ENCODE measurements around the gene HBZ.
A peak's percentile ranks its signal among the peaks of the same experiment; 100 is the strongest.

Gene HBZ

GRCh38 chr16:152141-153128 is at the start of gene HBZ:
Gene HBZ (plus strand): TSS chr16:152644. CDS start chr16:152910, 266 bp downstream.
- Mint-ChIP-seq H3K27me3 (peaks cover 71% of the 10 kb centered on the region), H3K4me3 (no peak within 1 kb of the TSS), H3K27ac (no peak within 1 kb of the TSS), H3K4me1 (peaks cover 13% of the 10 kb centered on the region), H3K9me3 (no peaks in the 10 kb centered on the region)
- ATAC-seq, result peak; percentile 36
- DNase-seq, result no peak

- no peaks in the 10 kb centered on the region for H3K4me1 Mint-ChIP-seq
- DNase-seq (no peak), ATAC-seq (no peak)
- no peak overlapping the region for H3K27ac Mint-ChIP-seq
- H3K27me3 Mint-ChIP-seq, result no peaks in the 10 kb centered on the region
- no peaks in the 10 kb centered on the region for H3K9me3 Mint-ChIP-seq
- no peak overlapping the region for H3K4me3 Mint-ChIP-seq
Observed at GRCh38 chr16:104355-104754, 48.1 kb upstream of the HBZ start.

GRCh38 chr16:104928-105327 is 47.5 kb upstream of the HBZ start:
- ATAC-seq (no peak), DNase-seq (no peak)
- H3K27me3 Mint-ChIP-seq, result no peaks in the 10 kb centered on the region
- H3K27ac Mint-ChIP-seq, result no peak overlapping the region
- no peak overlapping the region for H3K4me3 Mint-ChIP-seq
- no peaks in the 10 kb centered on the region for H3K4me1 Mint-ChIP-seq
- no peaks in the 10 kb centered on the region for H3K9me3 Mint-ChIP-seq

GRCh38 chr16:105521-105920 is 46.9 kb upstream of the HBZ start:
- no peak overlapping the region for H3K4me3 Mint-ChIP-seq
- ATAC-seq (no peak), DNase-seq (no peak)
- H3K9me3 Mint-ChIP-seq, result no peaks in the 10 kb centered on the region
- H3K27ac Mint-ChIP-seq, result no peak overlapping the region
- H3K4me1 Mint-ChIP-seq, result no peaks in the 10 kb centered on the region
- H3K27me3 Mint-ChIP-seq, result no peaks in the 10 kb centered on the region

GRCh38 chr16:106623-107324 is 45.7 kb upstream of the HBZ start:
- DNase-seq (peak; percentile 54 to 56), ATAC-seq (peak; percentile 84)
- no peaks in the 10 kb centered on the region for H3K9me3 Mint-ChIP-seq
- H3K27me3 Mint-ChIP-seq, result no peaks in the 10 kb centered on the region
- no peak overlapping the region for H3K27ac Mint-ChIP-seq
- H3K4me1 Mint-ChIP-seq, result no peaks in the 10 kb centered on the region
- H3K4me3 Mint-ChIP-seq, result no peak overlapping the region

GRCh38 chr16:112153-112840 is 40.1 kb upstream of the HBZ start:
- H3K4me3 Mint-ChIP-seq, result no peak overlapping the region
- no peaks in the 10 kb centered on the region for H3K27me3 Mint-ChIP-seq
- H3K4me1 Mint-ChIP-seq, result peaks cover 10% of the 10 kb centered on the region
- H3K27ac Mint-ChIP-seq, result no peak overlapping the region
- ATAC-seq, result no peak
- no peaks in the 10 kb centered on the region for H3K9me3 Mint-ChIP-seq
- DNase-seq, result no peak

GRCh38 chr16:114327-114726 is 38.1 kb upstream of the HBZ start:
- H3K4me3 Mint-ChIP-seq, result no peak overlapping the region
- no peaks in the 10 kb centered on the region for H3K27me3 Mint-ChIP-seq
- peaks cover 10% of the 10 kb centered on the region for H3K4me1 Mint-ChIP-seq
- H3K9me3 Mint-ChIP-seq, result no peaks in the 10 kb centered on the region
- H3K27ac Mint-ChIP-seq, result no peak overlapping the region
- no peak for DNase-seq
- ATAC-seq, result no peak

GRCh38 chr16:116015-116414 is 36.4 kb upstream of the HBZ start:
- H3K4me1 Mint-ChIP-seq, result peaks cover 10% of the 10 kb centered on the region
- H3K27ac Mint-ChIP-seq, result no peak overlapping the region
- H3K9me3 Mint-ChIP-seq, result no peaks in the 10 kb centered on the region
- no peaks in the 10 kb centered on the region for H3K27me3 Mint-ChIP-seq
- H3K4me3 Mint-ChIP-seq, result no peak overlapping the region
- DNase-seq, result no peak
- no peak for ATAC-seq

- H3K4me3 Mint-ChIP-seq, result no peak overlapping the region
- H3K27ac Mint-ChIP-seq, result no peak overlapping the region
- H3K4me1 Mint-ChIP-seq, result peaks cover 10% of the 10 kb centered on the region
- H3K9me3 Mint-ChIP-seq, result no peaks in the 10 kb centered on the region
- DNase-seq (peak; percentile 58 to 64), ATAC-seq (peak; percentile 86)
- H3K27me3 Mint-ChIP-seq, result no peaks in the 10 kb centered on the region
Observed at GRCh38 chr16:117379-118365, 34.8 kb upstream of the HBZ start.

GRCh38 chr16:118857-119256 is 33.6 kb upstream of the HBZ start:
- Mint-ChIP-seq H3K9me3 (no peaks in the 10 kb centered on the region), H3K4me3 (no peak overlapping the region), H3K4me1 (peaks cover 4% of the 10 kb centered on the region), H3K27ac (no peak overlapping the region), H3K27me3 (no peaks in the 10 kb centered on the region)
- ATAC-seq (no peak), DNase-seq (no peak)

GRCh38 chr16:119295-119694 is 33.1 kb upstream of the HBZ start:
- Mint-ChIP-seq H3K4me3 (no peak overlapping the region), H3K27me3 (no peaks in the 10 kb centered on the region), H3K4me1 (no peaks in the 10 kb centered on the region), H3K9me3 (no peaks in the 10 kb centered on the region), H3K27ac (no peak overlapping the region)
- no peak for DNase-seq
- ATAC-seq, result no peak

- ATAC-seq (no peak), DNase-seq (no peak)
- Mint-ChIP-seq H3K9me3 (no peaks in the 10 kb centered on the region), H3K4me1 (no peaks in the 10 kb centered on the region), H3K4me3 (no peak overlapping the region), H3K27me3 (no peaks in the 10 kb centered on the region), H3K27ac (no peak overlapping the region)
Observed at GRCh38 chr16:119835-120491, 32.5 kb upstream of the HBZ start.

GRCh38 chr16:120756-121155 is 31.7 kb upstream of the HBZ start:
- no peak overlapping the region for H3K4me3 Mint-ChIP-seq

GRCh38 chr16:122361-122760 is 30.1 kb upstream of the HBZ start:
- ATAC-seq (no peak), DNase-seq (no peak)
- Mint-ChIP-seq H3K27ac (no peak overlapping the region), H3K27me3 (no peaks in the 10 kb centered on the region), H3K4me1 (peaks cover 5% of the 10 kb centered on the region), H3K4me3 (no peak overlapping the region), H3K9me3 (no peaks in the 10 kb centered on the region)

More at GRCh38 chr16:120756-121155, 31.7 kb upstream of the HBZ start:
- peaks cover 2% of the 10 kb centered on the region for H3K4me1 Mint-ChIP-seq
- H3K27ac Mint-ChIP-seq, result no peak overlapping the region
- no peak for ATAC-seq
- DNase-seq, result no peak
- no peaks in the 10 kb centered on the region for H3K27me3 Mint-ChIP-seq
- no peaks in the 10 kb centered on the region for H3K9me3 Mint-ChIP-seq
